KMS-11 (cell line): ENCODE results near the gene SHOC1.

Experiments used
- H2AFZ ChIP-seq: fragments of 200-600 bp; sonication (generic); 2 replicates; pipeline ENCODE4 v1.6.1; 2016; ENCODE audit warnings: antibody characterized with exemption, mixed run types, low read depth
- H3K27ac ChIP-seq: fragments of 200-600 bp; sonication (generic); 2 replicates; pipeline ENCODE4 v1.6.1; 2016; ENCODE audit warnings: mild to moderate bottlenecking, mixed run types
- H3K27me3 ChIP-seq: fragments of 200-600 bp; sonication (generic); 2 replicates; pipeline ENCODE4 v1.6.1; 2017; ENCODE audit warnings: mild to moderate bottlenecking, low read depth, mixed run types, moderate library complexity; ENCODE audit not compliant: insufficient read depth
- H3K36me3 ChIP-seq: fragments of 200-600 bp; sonication (generic); 2 replicates; pipeline ENCODE4 v1.6.1; 2017; ENCODE audit warnings: mild to moderate bottlenecking, mixed run types; ENCODE audit not compliant: insufficient read depth
- H3K4me1 ChIP-seq: fragments of 200-600 bp; sonication (generic); 2 replicates; pipeline ENCODE4 v1.6.1; 2016; ENCODE audit warnings: mild to moderate bottlenecking, low read depth, mixed run types; ENCODE audit not compliant: poor library complexity, severe bottlenecking
- H3K4me2 ChIP-seq: fragments of 200-600 bp; sonication (generic); 2 replicates; pipeline ENCODE4 v1.7.0; 2016; ENCODE audit warnings: mild to moderate bottlenecking, mixed run types
- H3K4me3 ChIP-seq: fragments of 200-600 bp; sonication (generic); IDR thresholded peaks from 2 replicates; pipeline ENCODE4 v1.6.1; 2017; ENCODE audit warnings: low read depth, low read length, mixed read lengths; ENCODE audit not compliant: insufficient read depth
- H3K79me2 ChIP-seq: fragments of 200-600 bp; sonication (generic); 2 replicates; pipeline ENCODE4 v1.6.1; 2016; ENCODE audit warnings: low read depth, mixed run types; ENCODE audit not compliant: insufficient read depth
- H3K9ac ChIP-seq: fragments of 200-600 bp; sonication (generic); 2 replicates; pipeline ENCODE4 v1.6.1; 2016; ENCODE audit warnings: mild to moderate bottlenecking, mixed run types
- H4K20me1 ChIP-seq: fragments of 200-600 bp; sonication (generic); 2 replicates; pipeline ENCODE4 v1.6.1; 2016; ENCODE audit warnings: mild to moderate bottlenecking, mixed run types; ENCODE audit not compliant: insufficient read depth
- TF ChIP-seq, protein P1 (sequence below): fragments of 200-600 bp; sonication (generic); conservative IDR thresholded peaks from 2 replicates; pipeline ENCODE4 v1.6.1; 2017; ENCODE audit warnings: low read depth, mild to moderate bottlenecking, antibody characterized with exemption, low read length, moderate library complexity, mixed read lengths

Gene SHOC1

DNA sequence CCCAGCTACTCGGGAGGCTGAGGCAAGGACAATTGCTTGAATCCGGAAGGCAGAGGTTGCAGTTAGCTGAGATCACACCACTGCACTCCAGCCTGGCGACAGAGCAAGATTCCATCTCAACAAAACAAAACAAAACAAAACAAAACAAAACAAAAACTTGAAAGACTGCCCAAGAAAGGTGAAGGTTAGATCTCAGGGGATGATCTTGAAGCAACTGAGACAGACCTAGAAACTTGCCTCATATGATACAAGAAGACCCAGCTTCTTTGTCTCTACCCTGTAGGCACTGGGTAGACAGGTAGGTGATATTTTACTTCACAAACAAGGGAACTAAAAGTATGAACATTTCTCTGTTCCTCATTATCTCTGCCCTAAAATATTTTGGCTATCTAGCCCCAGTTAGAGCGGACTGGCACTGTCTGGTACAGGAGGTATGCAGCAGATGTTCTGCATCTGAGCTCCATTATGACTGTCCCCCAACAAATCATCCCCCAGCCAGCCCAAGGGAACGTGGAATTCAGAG is 26.3 kb upstream of the SHOC1 start:
- H3K4me2 ChIP-seq: no peak overlapping the region
- H3K36me3 ChIP-seq: no peaks in the 10 kb centered on the region
- H3K79me2 ChIP-seq: no peaks in the 10 kb centered on the region
- no peaks in the 10 kb centered on the region for H3K27me3 ChIP-seq
- H3K4me3 ChIP-seq: no peak overlapping the region
- H3K27ac ChIP-seq: no peak overlapping the region
- TF ChIP-seq, protein P1, sequence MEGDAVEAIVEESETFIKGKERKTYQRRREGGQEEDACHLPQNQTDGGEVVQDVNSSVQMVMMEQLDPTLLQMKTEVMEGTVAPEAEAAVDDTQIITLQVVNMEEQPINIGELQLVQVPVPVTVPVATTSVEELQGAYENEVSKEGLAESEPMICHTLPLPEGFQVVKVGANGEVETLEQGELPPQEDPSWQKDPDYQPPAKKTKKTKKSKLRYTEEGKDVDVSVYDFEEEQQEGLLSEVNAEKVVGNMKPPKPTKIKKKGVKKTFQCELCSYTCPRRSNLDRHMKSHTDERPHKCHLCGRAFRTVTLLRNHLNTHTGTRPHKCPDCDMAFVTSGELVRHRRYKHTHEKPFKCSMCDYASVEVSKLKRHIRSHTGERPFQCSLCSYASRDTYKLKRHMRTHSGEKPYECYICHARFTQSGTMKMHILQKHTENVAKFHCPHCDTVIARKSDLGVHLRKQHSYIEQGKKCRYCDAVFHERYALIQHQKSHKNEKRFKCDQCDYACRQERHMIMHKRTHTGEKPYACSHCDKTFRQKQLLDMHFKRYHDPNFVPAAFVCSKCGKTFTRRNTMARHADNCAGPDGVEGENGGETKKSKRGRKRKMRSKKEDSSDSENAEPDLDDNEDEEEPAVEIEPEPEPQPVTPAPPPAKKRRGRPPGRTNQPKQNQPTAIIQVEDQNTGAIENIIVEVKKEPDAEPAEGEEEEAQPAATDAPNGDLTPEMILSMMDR: no peak
- H3K9ac ChIP-seq: no peak overlapping the region
- no peak overlapping the region for H2AFZ ChIP-seq
- no peaks in the 10 kb centered on the region for H4K20me1 ChIP-seq
- no peaks in the 10 kb centered on the region for H3K4me1 ChIP-seq

DNA sequence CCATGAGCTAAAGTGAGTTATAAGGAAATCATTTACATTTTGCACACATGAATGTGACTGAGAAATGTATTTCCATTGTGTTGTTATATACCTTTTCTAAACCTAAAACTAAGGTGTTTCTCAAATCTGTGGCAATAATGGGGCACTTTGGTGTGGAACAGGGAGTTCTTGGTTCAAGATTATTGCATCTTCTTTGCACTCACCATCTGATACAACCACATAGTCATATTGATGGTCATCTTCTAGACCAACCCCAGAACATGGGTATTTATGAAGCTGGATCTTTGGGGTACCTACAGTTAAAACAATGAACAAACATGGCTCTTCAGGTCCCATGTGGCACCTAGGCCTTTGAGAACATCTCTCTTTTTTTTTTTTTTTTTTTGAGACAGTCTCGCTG is 24.6 kb upstream of the SHOC1 start:
- no peaks in the 10 kb centered on the region for H3K36me3 ChIP-seq
- H3K4me3 ChIP-seq: no peak overlapping the region
- H3K79me2 ChIP-seq: no peaks in the 10 kb centered on the region
- TF ChIP-seq, protein P1: no peak
- no peak overlapping the region for H3K9ac ChIP-seq
- no peaks in the 10 kb centered on the region for H3K4me1 ChIP-seq
- no peak overlapping the region for H2AFZ ChIP-seq
- H3K27ac ChIP-seq: no peak overlapping the region
- H3K4me2 ChIP-seq: no peak overlapping the region
- no peaks in the 10 kb centered on the region for H3K27me3 ChIP-seq
- no peaks in the 10 kb centered on the region for H4K20me1 ChIP-seq

DNA sequence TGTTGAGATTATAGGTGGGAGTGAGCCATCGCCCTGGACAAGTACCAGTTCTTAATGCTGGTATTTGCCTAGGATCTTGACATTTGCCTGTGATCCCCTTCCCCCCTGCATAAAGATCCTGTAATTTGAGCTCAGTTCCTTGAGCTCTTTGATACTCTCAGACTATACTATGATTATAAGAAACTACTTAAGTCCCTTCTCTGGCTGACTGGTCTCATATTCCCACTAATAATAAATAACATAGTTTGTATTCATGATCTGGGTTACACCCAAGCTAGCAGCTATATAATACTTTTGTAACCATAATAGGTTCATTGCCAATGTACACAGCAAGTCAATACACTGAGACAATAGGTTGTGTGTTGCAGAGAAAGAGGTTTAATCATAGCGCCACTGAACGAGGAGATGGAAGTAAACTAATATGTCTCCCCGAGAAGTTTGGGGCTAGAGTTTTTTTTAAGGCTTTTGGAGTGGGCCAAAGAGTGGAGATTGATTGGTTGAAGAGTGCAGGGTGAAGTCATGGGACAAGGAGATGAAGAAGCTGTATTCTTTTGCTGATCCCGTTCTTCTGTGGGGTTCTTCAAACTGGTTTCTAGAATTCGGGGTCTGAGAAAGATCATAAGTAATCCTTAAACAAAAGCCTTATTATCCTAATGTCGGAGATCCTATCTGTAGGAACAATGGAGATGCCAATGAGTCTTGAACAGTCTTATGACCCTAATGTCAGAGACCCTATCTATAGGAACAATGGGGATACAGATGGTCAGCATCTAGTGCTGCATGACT is 20.7 kb upstream of the SHOC1 start:
- H3K4me2 ChIP-seq: no peak overlapping the region
- no peaks in the 10 kb centered on the region for H3K36me3 ChIP-seq
- no peak overlapping the region for H3K27ac ChIP-seq
- no peaks in the 10 kb centered on the region for H3K79me2 ChIP-seq
- TF ChIP-seq, protein P1: no peak
- no peak overlapping the region for H3K4me3 ChIP-seq
- H3K4me1 ChIP-seq: no peaks in the 10 kb centered on the region
- no peak overlapping the region for H2AFZ ChIP-seq
- no peak overlapping the region for H3K9ac ChIP-seq
- no peaks in the 10 kb centered on the region for H4K20me1 ChIP-seq
- no peaks in the 10 kb centered on the region for H3K27me3 ChIP-seq

DNA sequence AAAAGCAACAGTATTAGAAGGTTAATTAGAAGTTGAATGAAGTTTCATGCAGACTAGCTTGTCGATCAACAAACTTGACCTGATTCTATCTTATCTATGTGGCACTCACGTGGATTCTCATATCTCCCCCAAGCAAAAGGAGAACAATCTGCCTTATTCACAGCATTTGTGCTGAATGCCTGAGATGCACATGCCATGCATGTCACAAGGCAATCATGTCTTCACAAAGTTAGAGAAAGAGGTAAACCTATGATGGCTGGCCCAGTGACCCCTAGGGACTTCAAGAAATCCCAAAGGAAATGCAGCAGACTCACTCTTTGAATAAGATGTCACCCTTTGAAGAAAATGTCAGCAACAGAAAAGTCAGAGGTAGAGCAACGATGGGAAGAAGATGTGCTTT is 17.6 kb upstream of the SHOC1 start:
- Histone ChIP-seq H3K36me3 (no peaks in the 10 kb centered on the region), H3K27me3 (no peaks in the 10 kb centered on the region), H2AFZ (no peak overlapping the region), H3K79me2 (no peaks in the 10 kb centered on the region), H3K4me1 (no peaks in the 10 kb centered on the region), H4K20me1 (no peaks in the 10 kb centered on the region), H3K9ac (no peak overlapping the region), H3K4me3 (no peak overlapping the region), H3K4me2 (no peak overlapping the region), H3K27ac (no peak overlapping the region)
- TF ChIP-seq, protein P1: no peak
